HG03175 (cell line): Measurements from ENCODE around the gene UCP2.

Experiments used
- ATAC-seq: cut with Tn5 transposase; IDR thresholded peaks from one replicate; pipeline ENCODE4 v1.9.1; 2021; ENCODE audit warnings: mild to moderate bottlenecking, moderate library complexity; ENCODE audit not compliant: unreplicated experiment

The UCP2 gene

GRCh38 chr11:73982595-73982989 is at the start of gene UCP2:
Gene UCP2, minus strand, starts transcription at chr11:73982843. Its CDS starts 4,465 bp downstream, at chr11:73978378.
- peak; percentile 39 for ATAC-seq

- no peak for ATAC-seq
Measured at GRCh38 chr11:74030723-74031676, 48.4 kb upstream of the UCP2 start.

GRCh38 chr11:74025467-74026166 is 43.0 kb upstream of the UCP2 start:
- ATAC-seq: no peak

- no peak for ATAC-seq
Measured at GRCh38 chr11:74024261-74025029, 41.8 kb upstream of the UCP2 start.

GRCh38 chr11:74023276-74023675 is 40.6 kb upstream of the UCP2 start:
- ATAC-seq: no peak

GRCh38 chr11:74022546-74022945 is 39.9 kb upstream of the UCP2 start:
- no peak for ATAC-seq

GRCh38 chr11:74021998-74022397 is 39.4 kb upstream of the UCP2 start:
- ATAC-seq: no peak

GRCh38 chr11:74020539-74020938 is 37.9 kb upstream of the UCP2 start:
- ATAC-seq: peak; percentile 58

- no peak for ATAC-seq
Measured at GRCh38 chr11:74019860-74020259, 37.2 kb upstream of the UCP2 start.

GRCh38 chr11:74019104-74019738 is 36.6 kb upstream of the UCP2 start:
- ATAC-seq: no peak

GRCh38 chr11:74018331-74019005 is 35.8 kb upstream of the UCP2 start:
- ATAC-seq: no peak

GRCh38 chr11:74017631-74018030 is 35.0 kb upstream of the UCP2 start:
- ATAC-seq: no peak

- ATAC-seq: no peak
Measured at GRCh38 chr11:74015919-74016684, 33.5 kb upstream of the UCP2 start.

GRCh38 chr11:74014880-74015279 is 32.2 kb upstream of the UCP2 start:
- ATAC-seq: no peak

GRCh38 chr11:74013141-74013540 is 30.5 kb upstream of the UCP2 start:
- ATAC-seq: no peak

GRCh38 chr11:74012074-74012809 is 29.6 kb upstream of the UCP2 start:
- ATAC-seq: no peak

GRCh38 chr11:74011360-74012073 is 28.9 kb upstream of the UCP2 start:
- ATAC-seq: peak; percentile 86
